Measurements from ENCODE around the gene ANKRD44. TPM values are rescaled to one million over a fixed set of nuclear protein-coding genes. Genes with fewer than 3 reads are reported as not detected.

ANKRD44 gene
- total and polyA plus RNA-seq, 8 donors, result 23.2 to 52.6 (median 29.8) TPM

- TF ChIP-seq CTCF (IDR thresholded peaks at IDR 0.05), result no peak
- no peaks in the 10 kb centered on the region for H3K9me3 ChIP-seq
- DNase-seq, result no peak
- H3K27me3 ChIP-seq, result no peaks in the 10 kb centered on the region
- H3K27ac ChIP-seq, result peak overlapping the region in 1 of 2 donors; percentile 45
- no peaks in the 10 kb centered on the region for H3K36me3 ChIP-seq
- no peak overlapping the region for H3K4me3 ChIP-seq
- intact Hi-C loops (cut with DNase I), result no loop called here
- no peak for ATAC-seq
- peaks cover 0 to 55% of the 10 kb centered on the region in 2 donors for H3K4me1 ChIP-seq
Measured at GRCh38 chr2:197264332-197264731, 46.2 kb downstream of the ANKRD44 start.

GRCh38 chr2:197263077-197263476, 47.5 kb downstream of the ANKRD44 start:
- ATAC-seq (no peak), DNase-seq (no peak)
- Histone ChIP-seq H3K4me3 (no peak overlapping the region), H3K9me3 (no peaks in the 10 kb centered on the region), H3K36me3 (no peaks in the 10 kb centered on the region), H3K27me3 (no peaks in the 10 kb centered on the region), H3K4me1 (peaks cover 0 to 62% of the 10 kb centered on the region in 2 donors), H3K27ac (no peak overlapping the region)
- intact Hi-C loops (cut with DNase I), result no loop called here
- no peak for TF ChIP-seq CTCF (IDR thresholded peaks at IDR 0.05)

- TF ChIP-seq CTCF (IDR thresholded peaks at IDR 0.05), result no peak
- H3K27ac ChIP-seq, result peak overlapping the region; percentile 64 to 66
- H3K9me3 ChIP-seq, result no peaks in the 10 kb centered on the region
- intact Hi-C loops (cut with DNase I), result no loop called here
- no peaks in the 10 kb centered on the region for H3K27me3 ChIP-seq
- no peak overlapping the region for H3K4me3 ChIP-seq
- DNase-seq, result peak in 1 of 4 donors; percentile 68
- ATAC-seq, result peak; percentile 59
- no peaks in the 10 kb centered on the region for H3K36me3 ChIP-seq
- H3K4me1 ChIP-seq, result peaks cover 5 to 72% of the 10 kb centered on the region in 2 donors
Measured at GRCh38 chr2:197261808-197262226, 48.8 kb downstream of the ANKRD44 start.

- Histone ChIP-seq H3K36me3 (no peaks in the 10 kb centered on the region), H3K9me3 (no peaks in the 10 kb centered on the region), H3K27me3 (no peaks in the 10 kb centered on the region), H3K4me1 (peaks cover 15 to 79% of the 10 kb centered on the region in 2 donors), H3K4me3 (no peak overlapping the region), H3K27ac (peak overlapping the region in 1 of 2 donors; percentile 86)
- intact Hi-C loops (cut with DNase I), result no loop called here
- TF ChIP-seq CTCF (IDR thresholded peaks at IDR 0.05), result no peak
- ATAC-seq, result no peak
- no peak for DNase-seq
Measured at GRCh38 chr2:197259470-197259999, 51.0 kb downstream of the ANKRD44 start.

GRCh38 chr2:197258580-197258979, 52.0 kb downstream of the ANKRD44 start:
- H3K4me1 ChIP-seq, result peaks cover 15 to 81% of the 10 kb centered on the region in 2 donors
- no peaks in the 10 kb centered on the region for H3K36me3 ChIP-seq
- intact Hi-C loops (cut with DNase I), result no loop called here
- H3K4me3 ChIP-seq, result no peak overlapping the region
- DNase-seq, result no peak
- no peak for ATAC-seq
- no peaks in the 10 kb centered on the region for H3K9me3 ChIP-seq
- no peaks in the 10 kb centered on the region for H3K27me3 ChIP-seq
- no peak for TF ChIP-seq CTCF (IDR thresholded peaks at IDR 0.05)
- peak overlapping the region in 1 of 2 donors; percentile 86 for H3K27ac ChIP-seq

Measured in left lung (tissue), 10 donors.